Measurements from ENCODE around the gene DPYD.

The DPYD gene

GRCh38 chr1:97348599-97349265, 572.1 kb downstream of the DPYD start:
- peaks cover 3% of the 10 kb centered on the region for H3K4me1 ChIP-seq (ENCODE audit: control insufficient read depth, insufficient read depth, low read length)
- no peaks in the 10 kb centered on the region for H3K36me3 ChIP-seq (ENCODE audit: control insufficient read depth, insufficient read depth, low read length)
- no peaks in the 10 kb centered on the region for H3K9me3 ChIP-seq (ENCODE audit: control insufficient read depth, insufficient read depth, low read length)
- no peak overlapping the region for H3K4me3 ChIP-seq (ENCODE audit: low read depth, low read length)
- H3K27me3 ChIP-seq (ENCODE audit: control insufficient read depth, insufficient read depth, low read length) = no peaks in the 10 kb centered on the region
- H3K9ac ChIP-seq (ENCODE audit: low read depth, low read length) = no peak overlapping the region

GRCh38 chr1:97340951-97341350, 579.9 kb downstream of the DPYD start:
- H3K9me3 ChIP-seq (ENCODE audit: control insufficient read depth, insufficient read depth, low read length) = no peaks in the 10 kb centered on the region
- H3K4me3 ChIP-seq (ENCODE audit: low read depth, low read length) = no peak overlapping the region
- no peaks in the 10 kb centered on the region for H3K27me3 ChIP-seq (ENCODE audit: control insufficient read depth, insufficient read depth, low read length)
- no peaks in the 10 kb centered on the region for H3K36me3 ChIP-seq (ENCODE audit: control insufficient read depth, insufficient read depth, low read length)
- H3K9ac ChIP-seq (ENCODE audit: low read depth, low read length) = no peak overlapping the region
- no peaks in the 10 kb centered on the region for H3K4me1 ChIP-seq (ENCODE audit: control insufficient read depth, insufficient read depth, low read length)

- H3K36me3 ChIP-seq (ENCODE audit: control insufficient read depth, insufficient read depth, low read length) = no peaks in the 10 kb centered on the region
- no peaks in the 10 kb centered on the region for H3K9me3 ChIP-seq (ENCODE audit: control insufficient read depth, insufficient read depth, low read length)
- no peaks in the 10 kb centered on the region for H3K27me3 ChIP-seq (ENCODE audit: control insufficient read depth, insufficient read depth, low read length)
- no peak overlapping the region for H3K4me3 ChIP-seq (ENCODE audit: low read depth, low read length)
- no peaks in the 10 kb centered on the region for H3K4me1 ChIP-seq (ENCODE audit: control insufficient read depth, insufficient read depth, low read length)
- H3K9ac ChIP-seq (ENCODE audit: low read depth, low read length) = no peak overlapping the region
Measured at GRCh38 chr1:97338347-97338746, 582.5 kb downstream of the DPYD start.

- Histone ChIP-seq H3K4me1 (ENCODE audit: control insufficient read depth, insufficient read depth, low read length) (no peaks in the 10 kb centered on the region), H3K27me3 (ENCODE audit: control insufficient read depth, insufficient read depth, low read length) (no peaks in the 10 kb centered on the region), H3K9me3 (ENCODE audit: control insufficient read depth, insufficient read depth, low read length) (no peaks in the 10 kb centered on the region), H3K9ac (ENCODE audit: low read depth, low read length) (no peak overlapping the region), H3K4me3 (ENCODE audit: low read depth, low read length) (no peak overlapping the region), H3K36me3 (ENCODE audit: control insufficient read depth, insufficient read depth, low read length) (no peaks in the 10 kb centered on the region)
Measured at GRCh38 chr1:97337250-97338030, 583.4 kb downstream of the DPYD start.

GRCh38 chr1:97334454-97334853, 586.4 kb downstream of the DPYD start:
- Histone ChIP-seq H3K4me1 (ENCODE audit: control insufficient read depth, insufficient read depth, low read length) (no peaks in the 10 kb centered on the region), H3K9ac (ENCODE audit: low read depth, low read length) (no peak overlapping the region), H3K27me3 (ENCODE audit: control insufficient read depth, insufficient read depth, low read length) (no peaks in the 10 kb centered on the region), H3K36me3 (ENCODE audit: control insufficient read depth, insufficient read depth, low read length) (no peaks in the 10 kb centered on the region), H3K9me3 (ENCODE audit: control insufficient read depth, insufficient read depth, low read length) (no peaks in the 10 kb centered on the region), H3K4me3 (ENCODE audit: low read depth, low read length) (no peak overlapping the region)

- Histone ChIP-seq H3K4me1 (ENCODE audit: control insufficient read depth, insufficient read depth, low read length) (no peaks in the 10 kb centered on the region), H3K27me3 (ENCODE audit: control insufficient read depth, insufficient read depth, low read length) (no peaks in the 10 kb centered on the region), H3K36me3 (ENCODE audit: control insufficient read depth, insufficient read depth, low read length) (no peaks in the 10 kb centered on the region), H3K9me3 (ENCODE audit: control insufficient read depth, insufficient read depth, low read length) (no peaks in the 10 kb centered on the region), H3K4me3 (ENCODE audit: low read depth, low read length) (no peak overlapping the region), H3K9ac (ENCODE audit: low read depth, low read length) (no peak overlapping the region)
Measured at GRCh38 chr1:97332716-97333115, 588.1 kb downstream of the DPYD start.

- no peaks in the 10 kb centered on the region for H3K27me3 ChIP-seq (ENCODE audit: control insufficient read depth, insufficient read depth, low read length)
- H3K4me3 ChIP-seq (ENCODE audit: low read depth, low read length) = no peak overlapping the region
- no peaks in the 10 kb centered on the region for H3K36me3 ChIP-seq (ENCODE audit: control insufficient read depth, insufficient read depth, low read length)
- H3K9me3 ChIP-seq (ENCODE audit: control insufficient read depth, insufficient read depth, low read length) = no peaks in the 10 kb centered on the region
- H3K4me1 ChIP-seq (ENCODE audit: control insufficient read depth, insufficient read depth, low read length) = no peaks in the 10 kb centered on the region
- H3K9ac ChIP-seq (ENCODE audit: low read depth, low read length) = no peak overlapping the region
Measured at GRCh38 chr1:97331165-97331564, 589.7 kb downstream of the DPYD start.

GRCh38 chr1:97314685-97315084, 606.1 kb downstream of the DPYD start:
- no peaks in the 10 kb centered on the region for H3K4me1 ChIP-seq (ENCODE audit: control insufficient read depth, insufficient read depth, low read length)
- H3K36me3 ChIP-seq (ENCODE audit: control insufficient read depth, insufficient read depth, low read length) = no peaks in the 10 kb centered on the region
- no peak overlapping the region for H3K4me3 ChIP-seq (ENCODE audit: low read depth, low read length)
- H3K9me3 ChIP-seq (ENCODE audit: control insufficient read depth, insufficient read depth, low read length) = no peaks in the 10 kb centered on the region
- no peaks in the 10 kb centered on the region for H3K27me3 ChIP-seq (ENCODE audit: control insufficient read depth, insufficient read depth, low read length)
- H3K9ac ChIP-seq (ENCODE audit: low read depth, low read length) = no peak overlapping the region

GRCh38 chr1:97308131-97308530, 612.7 kb downstream of the DPYD start:
- Histone ChIP-seq H3K4me3 (ENCODE audit: low read depth, low read length) (no peak overlapping the region), H3K4me1 (ENCODE audit: control insufficient read depth, insufficient read depth, low read length) (no peaks in the 10 kb centered on the region), H3K36me3 (ENCODE audit: control insufficient read depth, insufficient read depth, low read length) (no peaks in the 10 kb centered on the region), H3K9ac (ENCODE audit: low read depth, low read length) (no peak overlapping the region), H3K27me3 (ENCODE audit: control insufficient read depth, insufficient read depth, low read length) (no peaks in the 10 kb centered on the region), H3K9me3 (ENCODE audit: control insufficient read depth, insufficient read depth, low read length) (no peaks in the 10 kb centered on the region)

GRCh38 chr1:97307568-97307967, 613.3 kb downstream of the DPYD start:
- H3K4me3 ChIP-seq (ENCODE audit: low read depth, low read length) = no peak overlapping the region
- no peak overlapping the region for H3K9ac ChIP-seq (ENCODE audit: low read depth, low read length)
- no peaks in the 10 kb centered on the region for H3K9me3 ChIP-seq (ENCODE audit: control insufficient read depth, insufficient read depth, low read length)
- H3K27me3 ChIP-seq (ENCODE audit: control insufficient read depth, insufficient read depth, low read length) = no peaks in the 10 kb centered on the region
- no peaks in the 10 kb centered on the region for H3K36me3 ChIP-seq (ENCODE audit: control insufficient read depth, insufficient read depth, low read length)
- no peaks in the 10 kb centered on the region for H3K4me1 ChIP-seq (ENCODE audit: control insufficient read depth, insufficient read depth, low read length)

- Histone ChIP-seq H3K36me3 (ENCODE audit: control insufficient read depth, insufficient read depth, low read length) (no peaks in the 10 kb centered on the region), H3K4me1 (ENCODE audit: control insufficient read depth, insufficient read depth, low read length) (no peaks in the 10 kb centered on the region), H3K9me3 (ENCODE audit: control insufficient read depth, insufficient read depth, low read length) (no peaks in the 10 kb centered on the region), H3K27me3 (ENCODE audit: control insufficient read depth, insufficient read depth, low read length) (no peaks in the 10 kb centered on the region), H3K9ac (ENCODE audit: low read depth, low read length) (no peak overlapping the region), H3K4me3 (ENCODE audit: low read depth, low read length) (no peak overlapping the region)
Measured at GRCh38 chr1:97307151-97307550, 613.7 kb downstream of the DPYD start.

GRCh38 chr1:97306504-97306903, 614.3 kb downstream of the DPYD start:
- no peaks in the 10 kb centered on the region for H3K4me1 ChIP-seq (ENCODE audit: control insufficient read depth, insufficient read depth, low read length)
- no peaks in the 10 kb centered on the region for H3K27me3 ChIP-seq (ENCODE audit: control insufficient read depth, insufficient read depth, low read length)
- no peak overlapping the region for H3K9ac ChIP-seq (ENCODE audit: low read depth, low read length)
- no peaks in the 10 kb centered on the region for H3K9me3 ChIP-seq (ENCODE audit: control insufficient read depth, insufficient read depth, low read length)
- H3K4me3 ChIP-seq (ENCODE audit: low read depth, low read length) = no peak overlapping the region
- H3K36me3 ChIP-seq (ENCODE audit: control insufficient read depth, insufficient read depth, low read length) = no peaks in the 10 kb centered on the region

Measured in iPS-15b (cell line).